ENCODE results near the gene TMEM263.
A peak's percentile ranks its signal among the peaks of the same experiment; 100 is the strongest.
"Not testable (repeated sequence)": the region's sequence is repeated elsewhere in the genome, so short reads cannot be mapped to it uniquely, and the experiment has no call there.

TMEM263 gene

GRCh38 chr12:106955377-106956047, at the start of gene TMEM263:
TMEM263 (plus strand) TSS chr12:106955907; CDS start chr12:106967117, 11,210 bp downstream.
- peak; percentile 69 for DNase-seq

- DNase-seq, result no peak
Observed at GRCh38 chr12:106906715-106907114, 49.0 kb upstream of the TMEM263 start.

- DNase-seq, result no peak
Observed at GRCh38 chr12:106907411-106907810, 48.3 kb upstream of the TMEM263 start.

GRCh38 chr12:106907846-106908245, 47.9 kb upstream of the TMEM263 start:
- no peak for DNase-seq

- DNase-seq, result no peak
Observed at GRCh38 chr12:106908561-106908960, 47.1 kb upstream of the TMEM263 start.

GRCh38 chr12:106910202-106910601, 45.5 kb upstream of the TMEM263 start:
- DNase-seq, result no peak

- DNase-seq, result no peak
Observed at GRCh38 chr12:106911581-106911980, 44.1 kb upstream of the TMEM263 start.

- no peak for DNase-seq
Observed at GRCh38 chr12:106913456-106913855, 42.3 kb upstream of the TMEM263 start.

GRCh38 chr12:106914796-106915634, 40.7 kb upstream of the TMEM263 start:
- DNase-seq, result no peak

GRCh38 chr12:106915635-106916026, 40.1 kb upstream of the TMEM263 start:
- no peak for DNase-seq

GRCh38 chr12:106917503-106917902, 38.2 kb upstream of the TMEM263 start:
- DNase-seq, result no peak

- no peak for DNase-seq
Observed at GRCh38 chr12:106918746-106919145, 37.0 kb upstream of the TMEM263 start.

GRCh38 chr12:106919910-106920544, 35.7 kb upstream of the TMEM263 start:
- no peak for DNase-seq

GRCh38 chr12:106921976-106922375, 33.7 kb upstream of the TMEM263 start:
- DNase-seq, result not testable (repeated sequence)

GRCh38 chr12:106923594-106923993, 32.1 kb upstream of the TMEM263 start:
- not testable (repeated sequence) for DNase-seq

GRCh38 chr12:106924268-106924861, 31.3 kb upstream of the TMEM263 start:
- no peak for DNase-seq

GRCh38 chr12:106926657-106927056, 29.1 kb upstream of the TMEM263 start:
- no peak for DNase-seq

GRCh38 chr12:106934277-106934676, 21.4 kb upstream of the TMEM263 start:
- no peak for DNase-seq

GRCh38 chr12:106941481-106942156, 14.1 kb upstream of the TMEM263 start:
- no peak for DNase-seq

- no peak for DNase-seq
Observed at GRCh38 chr12:106942775-106943174, 12.9 kb upstream of the TMEM263 start.

GRCh38 chr12:106945261-106945851, 10.4 kb upstream of the TMEM263 start:
- DNase-seq, result no peak

GRCh38 chr12:106947461-106947860, 8.2 kb upstream of the TMEM263 start:
- no peak for DNase-seq
